Neural crest cell (in vitro differentiated cells): ENCODE measurements around the gene SSBP3. TPM values are rescaled to one million over a fixed set of nuclear protein-coding genes. Genes with fewer than 3 reads are reported as not detected.

Source experiments
- DNase-seq: peaks from one replicate; pipeline ENCODE4 v3.0.0; 2021; ENCODE audit warnings: low read depth, mixed read lengths, low spot score
- H3K27ac Mint-ChIP-seq: one replicate; pipeline ENCODE4 v1.8.0; 2021; ENCODE audit warnings: mild to moderate bottlenecking, mixed read lengths; ENCODE audit not compliant: unreplicated experiment
- H3K27me3 Mint-ChIP-seq: 2 replicates; pipeline ENCODE4 v1.8.0; 2021; ENCODE audit warnings: low read depth, mild to moderate bottlenecking, mixed read lengths
- H3K36me3 Mint-ChIP-seq: 2 replicates; pipeline ENCODE4 v1.8.0; 2021; ENCODE audit warnings: low read depth, mild to moderate bottlenecking, mixed read lengths
- H3K4me1 Mint-ChIP-seq: 2 replicates; pipeline ENCODE4 v1.8.0; 2021; ENCODE audit warnings: mixed read lengths
- H3K4me3 Mint-ChIP-seq: one replicate; pipeline ENCODE4 v1.8.0; 2021; ENCODE audit warnings: mild to moderate bottlenecking, mixed read lengths
- H3K9me3 Mint-ChIP-seq: 2 replicates; pipeline ENCODE4 v1.8.0; 2021; ENCODE audit warnings: mixed read lengths
- total RNA-seq: library from RNA; stranded (reverse); gene quantifications from 2 replicates; pipeline ENCODE4 v1.2.1, GENCODE V29; 2021
- TF ChIP-seq, protein P1 (sequence below): fragments of 200-600 bp; sonication (generic); conservative IDR thresholded peaks from 2 replicates; pipeline ENCODE4 v1.5.0; 2021; ENCODE audit warnings: antibody characterized with exemption, mild to moderate bottlenecking

The SSBP3 gene
- total RNA-seq, 1 donor from 2014 or later: 94.3 TPM

DNA sequence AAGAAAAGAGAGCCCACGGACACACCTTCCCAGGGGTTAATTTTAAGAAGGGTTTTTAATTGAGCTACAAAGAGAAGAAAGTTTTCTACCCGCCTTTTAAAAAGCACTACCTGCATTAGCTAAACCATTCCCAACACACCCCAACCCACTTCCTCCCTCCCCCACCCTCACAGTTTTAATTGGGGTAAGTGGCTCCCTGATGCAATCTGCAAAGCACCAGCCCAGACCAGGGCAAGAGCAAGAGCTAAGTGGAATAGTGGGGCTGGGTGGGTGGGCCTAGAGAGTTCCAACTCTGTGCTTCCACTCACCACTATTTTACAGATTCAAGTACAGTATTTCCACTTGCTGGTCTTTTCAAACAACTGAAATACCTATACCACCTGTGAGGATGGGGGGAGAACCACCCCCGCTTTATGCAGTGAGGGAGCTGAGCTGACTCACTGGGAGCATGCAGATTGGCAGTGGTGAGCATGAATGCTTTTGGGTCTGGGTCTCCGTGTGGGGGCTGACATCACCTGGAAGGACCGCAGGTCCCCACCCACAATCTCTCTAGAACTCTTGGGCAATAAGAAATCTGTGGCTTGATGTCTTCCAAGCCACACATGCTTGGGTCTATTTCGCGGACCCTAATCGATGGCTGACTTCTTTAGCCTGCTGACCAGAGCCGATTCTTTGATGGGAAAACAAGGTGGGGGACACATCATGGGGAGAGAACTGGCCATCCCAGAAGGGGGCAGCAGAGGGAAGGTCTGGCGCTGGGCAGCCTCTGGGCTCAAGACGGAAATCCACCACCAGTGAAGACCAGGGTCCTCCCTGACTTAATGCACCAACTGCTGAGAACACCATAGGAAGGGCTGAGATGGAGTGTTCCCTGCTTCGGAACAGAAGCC is 95.5 kb downstream of the SSBP3 start:
- Mint-ChIP-seq H3K36me3 (no peaks in the 10 kb centered on the region), H3K9me3 (no peaks in the 10 kb centered on the region), H3K4me1 (peaks cover 82% of the 10 kb centered on the region), H3K27me3 (no peaks in the 10 kb centered on the region), H3K4me3 (peak overlapping the region; percentile 54), H3K27ac (no peak overlapping the region)
- DNase-seq: peak; percentile 60
- TF ChIP-seq, protein P1, sequence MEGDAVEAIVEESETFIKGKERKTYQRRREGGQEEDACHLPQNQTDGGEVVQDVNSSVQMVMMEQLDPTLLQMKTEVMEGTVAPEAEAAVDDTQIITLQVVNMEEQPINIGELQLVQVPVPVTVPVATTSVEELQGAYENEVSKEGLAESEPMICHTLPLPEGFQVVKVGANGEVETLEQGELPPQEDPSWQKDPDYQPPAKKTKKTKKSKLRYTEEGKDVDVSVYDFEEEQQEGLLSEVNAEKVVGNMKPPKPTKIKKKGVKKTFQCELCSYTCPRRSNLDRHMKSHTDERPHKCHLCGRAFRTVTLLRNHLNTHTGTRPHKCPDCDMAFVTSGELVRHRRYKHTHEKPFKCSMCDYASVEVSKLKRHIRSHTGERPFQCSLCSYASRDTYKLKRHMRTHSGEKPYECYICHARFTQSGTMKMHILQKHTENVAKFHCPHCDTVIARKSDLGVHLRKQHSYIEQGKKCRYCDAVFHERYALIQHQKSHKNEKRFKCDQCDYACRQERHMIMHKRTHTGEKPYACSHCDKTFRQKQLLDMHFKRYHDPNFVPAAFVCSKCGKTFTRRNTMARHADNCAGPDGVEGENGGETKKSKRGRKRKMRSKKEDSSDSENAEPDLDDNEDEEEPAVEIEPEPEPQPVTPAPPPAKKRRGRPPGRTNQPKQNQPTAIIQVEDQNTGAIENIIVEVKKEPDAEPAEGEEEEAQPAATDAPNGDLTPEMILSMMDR: peak; percentile 55

DNA sequence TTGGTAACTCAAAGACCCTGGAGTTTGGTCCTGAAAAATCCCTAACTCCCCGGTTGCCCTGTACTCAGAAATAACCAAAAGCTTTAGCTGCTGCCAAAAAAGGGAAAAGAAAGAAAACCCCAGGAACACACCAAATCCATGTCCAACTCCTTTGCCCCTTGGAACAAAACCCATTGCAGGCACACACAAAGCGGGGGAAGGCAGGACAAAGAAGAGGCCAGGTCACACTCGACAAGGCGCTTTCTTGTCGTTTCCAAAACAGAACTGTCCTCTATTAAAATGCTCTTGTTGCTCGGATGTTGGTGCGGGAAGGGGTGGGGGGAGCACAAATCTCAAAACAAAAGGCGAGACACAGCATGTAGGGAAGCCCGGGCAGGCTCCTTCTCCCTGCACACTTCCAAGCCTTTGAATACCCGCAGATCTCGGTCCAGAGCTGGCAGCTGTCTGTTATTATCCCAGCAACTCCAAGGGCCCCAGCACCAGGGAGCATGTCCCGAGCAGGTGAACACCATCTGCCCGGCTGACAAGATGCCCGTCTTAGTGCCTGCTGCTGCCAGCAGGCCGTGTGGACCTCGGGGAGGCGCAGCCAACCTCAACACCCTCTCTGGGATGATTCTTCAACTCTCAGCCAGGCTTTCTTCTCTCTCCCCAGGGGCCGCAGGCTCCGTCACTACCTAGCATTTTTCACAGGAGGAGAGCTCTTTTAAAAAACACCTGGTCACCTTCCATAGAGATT is 96.4 kb downstream of the SSBP3 start:
- Mint-ChIP-seq H3K27me3 (no peaks in the 10 kb centered on the region), H3K36me3 (no peaks in the 10 kb centered on the region), H3K4me3 (peak overlapping the region; percentile 61), H3K27ac (peak overlapping the region; percentile 92), H3K4me1 (peaks cover 81% of the 10 kb centered on the region), H3K9me3 (no peaks in the 10 kb centered on the region)
- TF ChIP-seq, protein P1: no peak
- no peak for DNase-seq

DNA sequence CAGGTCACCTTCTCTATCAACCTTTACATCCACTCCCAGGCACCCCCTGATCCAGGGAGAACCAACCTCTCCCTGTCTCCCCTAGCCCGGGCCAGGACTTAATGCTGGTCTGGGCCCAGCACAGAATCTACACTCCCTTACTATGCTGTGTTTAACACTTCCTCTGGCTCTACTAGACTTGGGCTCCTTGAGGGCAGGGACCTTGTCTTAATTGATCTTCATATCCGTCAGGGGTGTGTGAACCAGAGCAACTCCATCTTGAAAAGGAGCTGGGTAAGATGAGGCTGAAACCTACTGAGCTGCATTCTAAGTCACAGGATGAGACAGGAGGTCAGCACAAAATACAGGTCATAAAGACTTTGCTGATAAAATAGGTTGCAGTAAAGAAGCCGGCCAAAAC is 98.9 kb downstream of the SSBP3 start:
- no peaks in the 10 kb centered on the region for H3K36me3 Mint-ChIP-seq
- H3K9me3 Mint-ChIP-seq: no peaks in the 10 kb centered on the region
- peaks cover 78% of the 10 kb centered on the region for H3K4me1 Mint-ChIP-seq
- H3K27ac Mint-ChIP-seq: no peak overlapping the region
- H3K4me3 Mint-ChIP-seq: no peak overlapping the region
- DNase-seq: no peak
- no peaks in the 10 kb centered on the region for H3K27me3 Mint-ChIP-seq
- TF ChIP-seq, protein P1: no peak

DNA sequence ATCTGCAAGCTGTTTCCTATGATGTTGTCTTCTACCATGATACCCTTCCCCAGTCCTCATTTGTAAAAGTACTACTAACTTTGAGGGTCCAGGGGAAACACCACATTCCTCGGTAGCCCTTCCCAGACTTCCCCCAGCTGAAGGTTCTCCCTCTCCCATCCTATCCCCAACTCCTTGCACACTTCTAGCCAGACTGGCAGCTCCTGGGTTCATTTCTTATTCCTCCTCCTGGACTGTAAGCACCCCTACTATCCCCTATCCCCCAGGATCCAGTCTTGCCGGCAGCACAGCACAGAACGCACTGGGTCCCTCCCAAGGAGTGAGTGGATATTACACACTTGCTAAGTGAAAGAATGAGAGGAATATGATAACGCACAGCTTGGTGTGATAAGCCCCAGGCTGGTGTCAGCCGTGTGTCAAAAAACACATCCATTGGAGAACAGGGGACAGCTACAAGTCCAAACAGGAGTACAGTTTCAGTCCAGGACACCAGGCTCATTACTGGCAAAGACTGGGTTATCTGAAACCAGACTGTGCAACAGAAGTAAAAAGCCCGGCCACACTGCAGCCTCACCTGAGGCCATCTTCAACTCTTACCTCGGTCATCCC is 100.2 kb downstream of the SSBP3 start:
- H3K27ac Mint-ChIP-seq: no peak overlapping the region
- peaks cover 80% of the 10 kb centered on the region for H3K4me1 Mint-ChIP-seq
- no peak for DNase-seq
- no peaks in the 10 kb centered on the region for H3K9me3 Mint-ChIP-seq
- no peak overlapping the region for H3K4me3 Mint-ChIP-seq
- H3K36me3 Mint-ChIP-seq: no peaks in the 10 kb centered on the region
- H3K27me3 Mint-ChIP-seq: no peaks in the 10 kb centered on the region
- TF ChIP-seq, protein P1: no peak

DNA sequence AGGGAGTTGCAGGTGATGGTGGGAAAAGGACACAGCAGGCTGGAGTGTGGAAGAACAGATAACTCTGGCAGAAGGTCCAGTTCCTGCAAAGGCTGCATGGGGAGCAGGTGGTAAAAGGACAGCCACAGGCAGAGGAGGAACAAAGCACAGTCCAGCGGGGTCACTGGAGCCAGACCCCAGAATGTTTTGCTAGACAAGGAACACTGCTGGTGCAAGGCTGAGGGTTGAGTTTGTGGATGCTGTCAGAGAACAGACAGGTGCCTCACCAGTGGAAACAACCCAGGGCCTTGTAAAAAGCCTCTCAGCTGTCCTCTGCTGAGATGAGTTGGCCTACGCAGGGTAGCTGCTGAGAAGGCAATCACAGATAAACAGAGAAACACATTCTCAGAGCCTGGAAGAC is 101.7 kb downstream of the SSBP3 start:
- H3K4me3 Mint-ChIP-seq: no peak overlapping the region
- H3K27ac Mint-ChIP-seq: peak overlapping the region; percentile 54
- H3K9me3 Mint-ChIP-seq: no peaks in the 10 kb centered on the region
- no peaks in the 10 kb centered on the region for H3K36me3 Mint-ChIP-seq
- no peak for DNase-seq
- TF ChIP-seq, protein P1: no peak
- peaks cover 80% of the 10 kb centered on the region for H3K4me1 Mint-ChIP-seq
- no peaks in the 10 kb centered on the region for H3K27me3 Mint-ChIP-seq
